A549 (cell line): ENCODE data around the gene MESD. TPM values are rescaled to one million over a fixed set of nuclear protein-coding genes. Genes with fewer than 3 reads are reported as not detected.

Source experiments
- ATAC-seq, 2 experiments: fragments of 200-7000 bp in 1 of 2; fragments of >200 bp in 1 of 2; cut with Nextera tagmentation in 1 of 2; cut with Tn5 transposase in 1 of 2; 3 replicates each; pipeline versions ENCODE4 v1.8.0 to v1.9.1; 2018 to 2020; ENCODE audit warnings: mild to moderate bottlenecking in 1 of 2, moderate library complexity in 1 of 2
- CTCF ChIA-PET: fragments of 300-600 bp; sonication (Branson Sonifier 250); formaldehyde crosslinking; extraction: SDS; loops from one replicate; lab custom pipeline; 2021; ENCODE audit warnings: antibody characterized with exemption, inconsistent platforms; lab: Yijun Ruan, JAX
- POLR2A ChIA-PET: fragments of 350-600 bp; formaldehyde crosslinking; extraction: SDS; loops from one replicate; lab custom pipeline; 2021; ENCODE audit warnings: antibody characterized with exemption, inconsistent platforms; lab: Yijun Ruan, JAX
- DNase-seq, 2 experiments: peaks; one replicate each; pipeline versions ENCODE4 v3.0.0 to v3.0.0-alpha.2; 2011 to 2016; ENCODE audit warnings: low read depth in 1 of 2, low spot score in 1 of 2
- FAIRE-seq: peaks from 2 replicates; lab custom pipeline; 2011; peaks lifted over from hg19 to GRCh38; lab: Jason Lieb, UNC
- H3K27ac ChIP-seq, 2 experiments: fragments of >200 bp; sonication (Bioruptor Twin); formaldehyde crosslinking; 3 replicates each; pipeline ENCODE4 v1.5.1; 2016 to 2017
- H3K4me1 ChIP-seq: fragments of >200 bp; sonication (Bioruptor Twin); formaldehyde crosslinking; 3 replicates; pipeline ENCODE4 v1.6.1; 2016
- H3K4me2 ChIP-seq: fragments of >200 bp; sonication (Bioruptor Twin); formaldehyde crosslinking; 3 replicates; pipeline ENCODE4 v1.6.1; 2016
- H3K4me3 ChIP-seq: fragments of >200 bp; sonication (Bioruptor Twin); formaldehyde crosslinking; 3 replicates; pipeline ENCODE4 v1.5.1; 2016
- H3K9me3 ChIP-seq: fragments of >200 bp; sonication (Bioruptor Twin); formaldehyde crosslinking; 3 replicates; pipeline ENCODE4 v1.6.1; 2016
- CBX2 ChIP-seq: fragments of 200-600 bp; sonication (generic); IDR thresholded peaks from 2 replicates; pipeline ENCODE4 v1.6.1; 2016; ENCODE audit warnings: low read depth, mild to moderate bottlenecking, borderline replicate concordance
- CBX8 ChIP-seq: fragments of 200-600 bp; sonication (generic); IDR thresholded peaks from 2 replicates; pipeline ENCODE4 v1.6.1; 2016
- CEBPB ChIP-seq, 2 experiments: fragments of >200 bp in 1 of 2; sonication (Bioruptor Twin) in 1 of 2; formaldehyde crosslinking in 1 of 2; IDR thresholded peaks; 2 replicates each; pipeline ENCODE4 v1.6.1; 2012 to 2016
- EP300 ChIP-seq, 2 experiments: fragments of >200 bp; sonication (Bioruptor Twin); formaldehyde crosslinking; IDR thresholded peaks; 2 replicates in 1 of 2; 3 replicates in 1 of 2; pipeline ENCODE4 v1.6.1; 2016 to 2017
- ESRRA ChIP-seq: fragments of 150-350 bp; IDR thresholded peaks from 2 replicates; pipeline ENCODE4 v1.6.1; 2014; ENCODE audit warnings: mild to moderate bottlenecking, low read length, borderline replicate concordance
- FOSB ChIP-seq: fragments of 250-450 bp; sonication (Bioruptor Pico); IDR thresholded peaks from 2 replicates; pipeline ENCODE4 v1.5.0; 2020; ENCODE audit warnings: mild to moderate bottlenecking, moderate library complexity
- FOSL2 ChIP-seq, 2 experiments: fragments of 450-650 bp in 1 of 2; fragments of >200 bp in 1 of 2; sonication (Bioruptor Twin) in 1 of 2; formaldehyde crosslinking; IDR thresholded peaks; 2 replicates each; pipeline versions ENCODE4 v1.5.0 to v1.6.1; 2016 to 2020; ENCODE audit warnings: mild to moderate bottlenecking in 1 of 2, moderate library complexity in 1 of 2
- HOXA7 ChIP-seq: fragments of 250-450 bp; sonication (Bioruptor Pico); IDR thresholded peaks from 2 replicates; pipeline ENCODE4 v1.5.0; 2020; ENCODE audit warnings: mild to moderate bottlenecking, moderate library complexity
- JUNB ChIP-seq: fragments of >200 bp; sonication (Bioruptor Twin); formaldehyde crosslinking; IDR thresholded peaks from 2 replicates; pipeline ENCODE4 v1.6.1; 2016
- MAZ ChIP-seq: fragments of 150-350 bp; IDR thresholded peaks from 2 replicates; pipeline ENCODE4 v1.6.1; 2014; ENCODE audit warnings: antibody characterized with exemption, low read depth, low read length, borderline replicate concordance
- NFE2L2 ChIP-seq: fragments of 150-350 bp; conservative IDR thresholded peaks from 2 replicates; pipeline ENCODE4 v1.6.1; 2014; ENCODE audit warnings: low read length
- NR3C1 ChIP-seq: fragments of >200 bp; sonication (Bioruptor Twin); formaldehyde crosslinking; IDR thresholded peaks from 3 replicates; pipeline ENCODE4 v1.6.1; 2017
- POLR2AphosphoS2 ChIP-seq: conservative IDR thresholded peaks from 2 replicates; pipeline ENCODE4 v1.6.1; 2012; ENCODE audit warnings: low read length, improper control_type of control experiment, inconsistent platforms
- RARB ChIP-seq: fragments of 250-450 bp; sonication (Bioruptor Pico); IDR thresholded peaks from 2 replicates; pipeline ENCODE4 v1.8.0; 2021; ENCODE audit warnings: mild to moderate bottlenecking, moderate library complexity
- RCOR1 ChIP-seq: fragments of 150-350 bp; IDR thresholded peaks from 2 replicates; pipeline ENCODE4 v1.6.1; 2014; ENCODE audit warnings: antibody characterized with exemption, low read length, low read depth
- SMC3 ChIP-seq: fragments of >200 bp; sonication (Bioruptor Twin); formaldehyde crosslinking; IDR thresholded peaks from 3 replicates; pipeline ENCODE4 v1.6.1; 2018; ENCODE audit warnings: inconsistent platforms
- SREBF2 ChIP-seq: fragments of 450-650 bp; IDR thresholded peaks from 2 replicates; pipeline ENCODE4 v1.6.1; 2014; ENCODE audit warnings: mild to moderate bottlenecking, moderate library complexity
- TFCP2L1 ChIP-seq: fragments of 250-450 bp; sonication (Bioruptor Pico); IDR thresholded peaks from 2 replicates; pipeline ENCODE4 v1.5.0; 2021; ENCODE audit warnings: mild to moderate bottlenecking
- ZC3H11A ChIP-seq: fragments of 450-650 bp; IDR thresholded peaks from 2 replicates; pipeline ENCODE4 v1.6.1; 2014; ENCODE audit warnings: antibody characterized with exemption, mild to moderate bottlenecking
- ZNF302 ChIP-seq: fragments of 250-450 bp; sonication (Bioruptor Pico); IDR thresholded peaks from 2 replicates; pipeline ENCODE4 v1.9.0; 2021; ENCODE audit warnings: inconsistent platforms, mild to moderate bottlenecking, moderate library complexity
- WGBS: methylation state at CpG from one replicate; pipeline ENCODE4 v1.1.6; 2017; ENCODE audit errors: missing lambda C conversion rate; 5-methylcytosine and 5-hydroxymethylcytosine counted together
- polyA plus RNA-seq, 4 experiments: library from polyadenylated mRNA; depleted of rRNA in 3 of 4; stranded (reverse); fragments of >200 nt; fragmentation: RNase III in 1 of 4; extraction: RNeasy Plus Mini Kit Qiagen cat#74134 plus additional on column Dnase treatment in 1 of 4; gene quantifications; 2 replicates in 3 of 4; 3 replicates in 1 of 4; pipeline ENCODE4 v1.2.3, GENCODE V29; 2011 to 2017
- TF ChIP-seq, protein P1 (sequence below): IDR thresholded peaks from 2 replicates; pipeline ENCODE4 v1.6.1; 2012; ENCODE audit warnings: low read depth, borderline replicate concordance
- TF ChIP-seq, protein P2 (sequence below): fragments of 150-350 bp; IDR thresholded peaks from 2 replicates; pipeline ENCODE4 v1.6.1; 2014; ENCODE audit warnings: low read depth, mild to moderate bottlenecking, low read length
- TF ChIP-seq, protein P3 (sequence below): fragments of 250-450 bp; sonication (Bioruptor Pico); IDR thresholded peaks from 2 replicates; pipeline ENCODE4 v1.5.0; 2021; ENCODE audit warnings: mild to moderate bottlenecking, moderate library complexity, borderline replicate concordance
- TF ChIP-seq, protein P4 (sequence below): fragments of >200 bp; sonication (Bioruptor Twin); formaldehyde crosslinking; IDR thresholded peaks from 3 replicates; pipeline ENCODE4 v1.5.1; 2016

Gene MESD
- polyA plus RNA-seq, 2 of the 4 experiments (the other 2 are of a cell fraction): 35.6 to 39.4 TPM

DNA sequence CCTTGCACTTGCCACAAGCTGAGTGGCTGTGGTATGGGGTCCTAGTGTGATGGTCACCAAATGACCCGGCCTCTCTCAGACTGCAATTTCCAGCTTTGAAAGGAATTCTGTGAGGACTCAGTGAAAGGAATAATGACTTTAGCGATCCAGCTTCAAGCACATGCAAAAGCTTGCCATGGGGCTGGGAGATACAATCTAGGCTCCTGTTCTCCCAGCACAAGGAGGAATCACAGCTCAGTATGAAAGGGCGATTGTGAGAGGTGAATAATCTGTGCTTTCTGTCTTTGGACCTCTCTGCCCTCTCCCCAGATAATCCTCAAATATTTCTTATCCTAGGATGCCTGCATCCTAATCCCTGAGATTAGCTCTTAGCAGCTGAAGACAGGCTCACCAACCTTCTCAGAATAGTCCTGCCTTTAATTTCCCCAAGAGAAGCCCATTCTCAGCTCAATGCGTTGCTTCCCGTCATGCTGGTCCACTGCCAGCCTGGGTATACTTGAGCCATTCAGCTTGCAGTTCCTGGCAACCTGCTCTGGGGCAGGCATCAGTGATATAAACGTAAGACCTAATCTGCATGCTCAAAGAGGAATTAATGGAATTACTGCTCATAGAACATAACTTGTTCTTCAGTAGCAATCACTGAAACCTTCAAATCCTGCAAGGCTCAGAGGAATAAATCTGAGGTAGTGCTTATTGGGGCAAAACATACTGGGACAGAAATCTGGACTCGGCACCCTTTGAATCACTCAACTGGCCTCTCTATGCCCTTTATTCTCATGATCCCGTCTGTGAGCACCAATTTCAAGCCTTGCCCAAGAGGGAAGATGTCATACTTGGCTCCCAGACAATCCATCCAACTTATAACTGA, 26.2 kb upstream of the MESD start:
- POLR2A ChIA-PET: no interaction called here

DNA sequence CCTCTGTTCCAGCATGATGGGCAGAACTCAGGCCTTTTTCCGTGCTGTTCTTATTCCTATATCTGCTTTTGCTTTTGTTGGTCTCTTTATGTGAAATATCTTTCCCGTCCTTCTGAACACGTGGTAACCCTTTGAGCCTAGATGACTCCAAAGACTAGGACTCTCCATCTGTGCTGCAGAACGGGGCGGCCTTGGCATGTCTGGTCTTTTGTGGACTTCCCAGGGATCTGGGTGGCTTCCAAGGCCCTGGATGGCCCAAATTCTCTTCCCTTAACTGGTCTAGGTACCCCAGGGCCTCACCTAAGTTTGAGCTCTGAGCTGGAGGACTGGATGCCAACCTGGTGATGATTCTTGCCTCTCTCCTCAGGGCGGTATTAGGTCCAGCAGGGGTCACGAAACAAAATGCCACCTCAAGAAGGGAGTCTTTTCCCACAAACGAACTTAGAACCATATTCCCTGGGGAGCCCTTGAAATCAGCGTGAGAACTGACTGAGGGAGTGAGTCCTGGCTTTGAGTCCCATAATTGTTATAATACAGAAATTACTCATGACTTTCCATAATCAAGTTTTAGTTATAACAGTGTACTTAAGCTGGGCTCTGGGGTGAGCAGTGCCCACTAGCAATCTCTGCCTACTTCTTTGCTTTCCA, 25.0 kb upstream of the MESD start:
- FAIRE-seq: no peak
- ATAC-seq: no peak
- DNase-seq: no peak
- 69% methylated on average over 9 of the region's 9 CpGs for WGBS
- Histone ChIP-seq H3K4me1 (no peaks in the 10 kb centered on the region), H3K9me3 (no peaks in the 10 kb centered on the region), H3K27ac (no peak overlapping the region), H3K4me3 (no peak overlapping the region), H3K4me2 (no peak overlapping the region)
- ChIA-PET CTCF (interaction anchor here (0.6 to 2.0 kb wide), 3 partner anchors 17 to 252 kb away, joined by 4 to 7 read pairs (median 6); no protein-coding TSS in a partner anchor), POLR2A (no interaction called here)
- TF ChIP-seq, protein P1, sequence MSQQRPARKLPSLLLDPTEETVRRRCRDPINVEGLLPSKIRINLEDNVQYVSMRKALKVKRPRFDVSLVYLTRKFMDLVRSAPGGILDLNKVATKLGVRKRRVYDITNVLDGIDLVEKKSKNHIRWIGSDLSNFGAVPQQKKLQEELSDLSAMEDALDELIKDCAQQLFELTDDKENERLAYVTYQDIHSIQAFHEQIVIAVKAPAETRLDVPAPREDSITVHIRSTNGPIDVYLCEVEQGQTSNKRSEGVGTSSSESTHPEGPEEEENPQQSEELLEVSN: no peak
- TF ChIP-seq ZC3H11A: no peak
- no peak for TF ChIP-seq SMC3
- TF ChIP-seq, protein P2, sequence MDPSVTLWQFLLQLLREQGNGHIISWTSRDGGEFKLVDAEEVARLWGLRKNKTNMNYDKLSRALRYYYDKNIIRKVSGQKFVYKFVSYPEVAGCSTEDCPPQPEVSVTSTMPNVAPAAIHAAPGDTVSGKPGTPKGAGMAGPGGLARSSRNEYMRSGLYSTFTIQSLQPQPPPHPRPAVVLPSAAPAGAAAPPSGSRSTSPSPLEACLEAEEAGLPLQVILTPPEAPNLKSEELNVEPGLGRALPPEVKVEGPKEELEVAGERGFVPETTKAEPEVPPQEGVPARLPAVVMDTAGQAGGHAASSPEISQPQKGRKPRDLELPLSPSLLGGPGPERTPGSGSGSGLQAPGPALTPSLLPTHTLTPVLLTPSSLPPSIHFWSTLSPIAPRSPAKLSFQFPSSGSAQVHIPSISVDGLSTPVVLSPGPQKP: no peak
- TF ChIP-seq MAZ: no peak
- no peak for TF ChIP-seq SREBF2
- no peak for TF ChIP-seq HOXA7
- TF ChIP-seq JUNB: no peak
- no peak for TF ChIP-seq RARB

More for the DNA sequence above, 26.2 kb upstream of the MESD start:
- Histone ChIP-seq H3K4me3 (no peak overlapping the region), H3K9me3 (no peaks in the 10 kb centered on the region), H3K4me2 (no peak overlapping the region), H3K27ac (no peak overlapping the region), H3K4me1 (no peaks in the 10 kb centered on the region)
- TF ChIP-seq EP300 (IDR thresholded peaks at IDR 0.05) (no peak), FOSB (CRISPR knock-in tag) (no peak), TFCP2L1 (CRISPR knock-in tag) (no peak), SMC3 (no peak), CEBPB (IDR thresholded peaks at IDR 0.05) (no peak), NR3C1 (no peak), NFE2L2 (no peak), CBX2 (no peak), RCOR1 (no peak), ZNF302 (CRISPR knock-in tag) (no peak), CBX8 (no peak), FOSL2 (IDR thresholded peaks at IDR 0.05) (no peak), FOSL2 (CRISPR knock-in tag; IDR thresholded peaks at IDR 0.05) (no peak), HOXA7 (no peak), ESRRA (no peak), POLR2AphosphoS2 (no peak)
- TF ChIP-seq, protein P3, sequence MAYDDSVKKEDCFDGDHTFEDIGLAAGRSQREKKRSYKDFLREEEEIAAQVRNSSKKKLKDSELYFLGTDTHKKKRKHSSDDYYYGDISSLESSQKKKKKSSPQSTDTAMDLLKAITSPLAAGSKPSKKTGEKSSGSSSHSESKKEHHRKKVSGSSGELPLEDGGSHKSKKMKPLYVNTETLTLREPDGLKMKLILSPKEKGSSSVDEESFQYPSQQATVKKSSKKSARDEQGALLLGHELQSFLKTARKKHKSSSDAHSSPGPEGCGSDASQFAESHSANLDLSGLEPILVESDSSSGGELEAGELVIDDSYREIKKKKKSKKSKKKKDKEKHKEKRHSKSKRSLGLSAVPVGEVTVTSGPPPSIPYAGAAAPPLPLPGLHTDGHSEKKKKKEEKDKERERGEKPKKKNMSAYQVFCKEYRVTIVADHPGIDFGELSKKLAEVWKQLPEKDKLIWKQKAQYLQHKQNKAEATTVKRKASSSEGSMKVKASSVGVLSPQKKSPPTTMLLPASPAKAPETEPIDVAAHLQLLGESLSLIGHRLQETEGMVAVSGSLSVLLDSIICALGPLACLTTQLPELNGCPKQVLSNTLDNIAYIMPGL (CRISPR knock-in tag): no peak
- TF ChIP-seq, protein P4, sequence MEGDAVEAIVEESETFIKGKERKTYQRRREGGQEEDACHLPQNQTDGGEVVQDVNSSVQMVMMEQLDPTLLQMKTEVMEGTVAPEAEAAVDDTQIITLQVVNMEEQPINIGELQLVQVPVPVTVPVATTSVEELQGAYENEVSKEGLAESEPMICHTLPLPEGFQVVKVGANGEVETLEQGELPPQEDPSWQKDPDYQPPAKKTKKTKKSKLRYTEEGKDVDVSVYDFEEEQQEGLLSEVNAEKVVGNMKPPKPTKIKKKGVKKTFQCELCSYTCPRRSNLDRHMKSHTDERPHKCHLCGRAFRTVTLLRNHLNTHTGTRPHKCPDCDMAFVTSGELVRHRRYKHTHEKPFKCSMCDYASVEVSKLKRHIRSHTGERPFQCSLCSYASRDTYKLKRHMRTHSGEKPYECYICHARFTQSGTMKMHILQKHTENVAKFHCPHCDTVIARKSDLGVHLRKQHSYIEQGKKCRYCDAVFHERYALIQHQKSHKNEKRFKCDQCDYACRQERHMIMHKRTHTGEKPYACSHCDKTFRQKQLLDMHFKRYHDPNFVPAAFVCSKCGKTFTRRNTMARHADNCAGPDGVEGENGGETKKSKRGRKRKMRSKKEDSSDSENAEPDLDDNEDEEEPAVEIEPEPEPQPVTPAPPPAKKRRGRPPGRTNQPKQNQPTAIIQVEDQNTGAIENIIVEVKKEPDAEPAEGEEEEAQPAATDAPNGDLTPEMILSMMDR: no peak
- 74% methylated on average over 8 of the region's 8 CpGs for WGBS
- CTCF ChIA-PET: interaction anchor here (1.5 to 2.0 kb wide), 2 partner anchors 19 to 250 kb away, joined by 6 to 7 read pairs; no protein-coding TSS in a partner anchor
- no peak for FAIRE-seq
- ATAC-seq: no peak
- DNase-seq: no peak
